Fibroblast of skin of right biceps (primary cell): Measurements from ENCODE around the gene ITSN2.
A peak's percentile ranks its signal among the peaks of the same experiment; 100 is the strongest.
"Not testable (repeated sequence)": the region's sequence is repeated elsewhere in the genome, so short reads cannot be mapped to it uniquely, and the experiment has no call there.

Source experiments
- DNase-seq: peaks from one replicate; pipeline ENCODE4 v3.0.0-alpha.2; 2013

ITSN2 gene

DNA sequence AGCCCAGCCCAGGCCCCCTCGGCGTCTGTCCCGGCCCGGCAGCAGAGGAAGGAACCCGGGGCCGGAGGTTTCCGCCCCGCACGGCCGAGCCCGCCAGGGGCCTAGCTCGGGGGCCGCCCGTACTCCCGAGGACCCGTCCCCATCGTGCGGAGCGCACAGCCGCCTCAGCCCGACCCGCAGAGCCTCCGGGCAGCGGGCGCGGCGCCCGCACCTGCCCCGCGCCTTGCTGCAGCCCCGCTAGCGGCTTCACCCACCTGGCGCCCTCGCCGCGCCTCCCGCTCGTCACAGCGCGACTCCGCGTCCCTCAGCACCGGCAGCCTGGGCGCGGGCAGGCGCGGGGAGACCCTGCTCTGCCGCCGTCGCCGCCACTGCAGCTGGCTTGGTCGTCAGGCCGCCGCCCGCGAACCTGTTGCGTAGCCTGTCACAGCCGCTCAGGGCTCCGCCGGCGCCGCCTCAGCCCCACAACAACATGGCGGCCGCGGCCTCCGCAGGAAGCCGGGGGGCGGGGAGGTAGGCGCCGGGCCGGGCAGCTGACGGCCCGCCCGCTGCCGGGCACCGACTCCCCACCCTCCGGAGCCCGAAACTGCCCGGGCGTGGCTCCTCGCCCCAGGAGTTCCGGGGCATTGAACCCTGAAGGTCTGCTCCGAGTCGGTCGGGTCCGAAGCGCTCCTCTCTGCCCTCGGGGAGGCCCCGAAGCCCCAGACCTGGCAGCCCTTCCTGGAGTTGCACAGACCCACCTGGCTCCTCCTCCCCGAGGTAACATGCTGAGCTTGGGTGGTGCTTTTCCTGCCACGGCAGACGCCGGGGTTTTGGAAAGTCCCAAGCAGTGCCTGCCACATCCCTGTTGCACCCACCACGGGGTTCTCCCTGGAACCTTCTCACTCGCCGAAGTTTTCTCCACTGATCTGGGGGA, at the start of gene ITSN2:
ITSN2 (minus strand) TSS at position 487 of the 913 bp plus-strand sequence. CDS start 32,454 bp downstream, outside the sequence.
- peak; percentile 69 for DNase-seq

DNA sequence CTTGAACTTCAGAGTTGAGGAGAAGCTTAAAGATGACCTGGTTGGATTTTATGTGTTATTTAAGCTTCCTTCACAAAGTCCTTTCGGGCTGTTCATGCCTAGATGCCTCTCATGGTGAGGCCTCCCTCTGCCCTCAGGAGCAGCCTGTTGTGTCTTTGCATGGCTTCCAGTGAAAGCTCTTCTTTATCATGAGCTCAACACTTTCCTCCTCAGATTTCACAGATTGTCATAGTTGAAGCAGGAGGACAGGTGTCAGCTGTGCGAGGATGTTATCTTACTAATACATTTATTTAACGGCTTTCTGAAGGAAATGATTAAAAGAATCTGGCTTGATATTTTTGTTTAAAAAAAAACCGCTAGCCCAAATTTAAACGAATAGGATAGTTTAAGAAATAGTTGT, 48.8 kb upstream of the ITSN2 start:
- DNase-seq: no peak

DNA sequence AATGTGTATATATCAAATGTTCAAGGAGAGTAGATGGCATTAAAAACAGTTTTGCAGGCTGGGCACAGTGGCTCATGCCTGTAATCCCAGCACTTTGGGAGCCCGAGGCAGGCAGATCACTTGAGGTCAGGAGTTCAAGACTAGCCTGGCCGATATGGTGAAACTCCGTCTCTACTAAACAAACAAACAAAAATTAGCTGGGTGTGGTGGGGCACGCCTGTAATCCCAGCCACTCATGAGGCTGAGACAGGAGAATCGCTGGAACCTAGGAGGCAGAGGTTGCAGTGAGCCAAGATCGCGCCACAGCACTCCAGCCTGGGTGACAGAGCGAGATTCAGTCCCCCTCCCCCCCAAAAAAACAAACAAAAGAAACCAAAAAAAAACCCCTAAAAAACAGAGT, 48.4 kb upstream of the ITSN2 start:
- DNase-seq: not testable (repeated sequence)

DNA sequence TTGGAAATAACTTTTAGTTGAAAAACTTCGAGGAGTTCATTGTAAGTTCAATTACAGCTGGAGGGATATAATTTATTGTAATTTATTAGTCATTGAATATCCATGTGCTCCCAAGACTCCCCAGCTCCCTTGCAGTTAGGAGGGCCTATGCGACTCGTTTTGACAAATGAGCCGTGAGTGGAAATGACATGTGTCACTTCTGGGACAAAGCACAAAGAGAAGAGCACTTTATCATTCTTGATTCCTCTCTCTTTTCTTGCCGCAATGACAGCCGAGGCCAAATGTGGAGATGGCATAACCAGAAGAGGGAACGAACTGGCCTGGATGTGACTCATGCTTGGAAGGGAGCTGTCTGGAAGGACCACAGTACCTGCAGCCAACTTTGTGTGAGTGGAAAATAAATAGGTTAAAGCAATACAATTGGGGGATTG, 44.2 kb upstream of the ITSN2 start:
- peak; percentile 48 for DNase-seq

DNA sequence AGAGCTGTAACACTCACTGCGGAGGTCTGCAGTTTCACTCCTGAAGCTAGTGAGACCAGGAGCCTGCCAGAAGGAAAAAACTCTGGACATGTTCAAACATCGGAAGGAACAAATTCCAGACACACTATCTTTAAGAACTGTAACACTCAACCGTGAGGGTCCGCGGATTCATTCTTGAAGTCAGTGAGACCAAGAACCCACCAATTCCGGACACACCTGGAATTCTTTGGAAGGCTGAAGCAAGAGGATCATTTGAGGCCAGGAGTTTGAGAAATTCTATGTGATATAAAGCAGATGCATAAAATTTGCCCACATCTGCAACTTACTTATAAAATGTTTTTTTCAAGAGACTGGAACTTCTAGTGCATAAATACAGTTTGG, 43.5 kb upstream of the ITSN2 start:
- no peak for DNase-seq

DNA sequence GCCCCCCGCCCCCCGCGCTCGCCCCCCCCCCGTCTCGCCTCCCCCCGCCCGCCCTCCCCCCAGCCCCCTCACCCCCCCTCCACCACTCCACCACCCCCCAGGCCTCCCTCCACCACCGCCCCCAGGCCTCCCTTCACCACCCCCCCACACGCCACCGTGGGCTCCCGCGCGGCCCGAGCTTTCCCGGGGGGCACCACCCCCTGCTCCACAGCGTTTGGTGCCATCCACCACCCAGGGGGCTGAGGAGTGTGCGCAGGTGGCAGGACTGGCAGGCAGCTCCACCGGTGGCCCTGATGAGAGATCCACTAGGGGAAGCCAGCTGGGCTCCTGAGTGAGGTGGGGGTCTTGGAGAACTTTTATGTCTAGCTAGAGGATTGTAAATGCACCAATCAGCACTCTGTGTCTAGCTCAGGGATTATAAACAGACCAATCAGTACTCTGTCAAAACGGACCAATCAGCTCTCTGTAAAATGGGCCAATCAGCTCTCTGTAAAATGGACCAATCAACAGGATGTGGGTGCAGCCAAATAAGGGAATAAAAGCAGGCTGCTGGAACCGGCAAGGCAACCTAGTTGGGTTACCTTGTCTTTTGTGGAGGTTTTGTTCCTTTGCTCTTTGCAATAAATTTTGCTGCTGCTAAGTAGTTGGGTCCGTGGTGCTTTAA, 43.0 kb upstream of the ITSN2 start:
- no peak for DNase-seq

DNA sequence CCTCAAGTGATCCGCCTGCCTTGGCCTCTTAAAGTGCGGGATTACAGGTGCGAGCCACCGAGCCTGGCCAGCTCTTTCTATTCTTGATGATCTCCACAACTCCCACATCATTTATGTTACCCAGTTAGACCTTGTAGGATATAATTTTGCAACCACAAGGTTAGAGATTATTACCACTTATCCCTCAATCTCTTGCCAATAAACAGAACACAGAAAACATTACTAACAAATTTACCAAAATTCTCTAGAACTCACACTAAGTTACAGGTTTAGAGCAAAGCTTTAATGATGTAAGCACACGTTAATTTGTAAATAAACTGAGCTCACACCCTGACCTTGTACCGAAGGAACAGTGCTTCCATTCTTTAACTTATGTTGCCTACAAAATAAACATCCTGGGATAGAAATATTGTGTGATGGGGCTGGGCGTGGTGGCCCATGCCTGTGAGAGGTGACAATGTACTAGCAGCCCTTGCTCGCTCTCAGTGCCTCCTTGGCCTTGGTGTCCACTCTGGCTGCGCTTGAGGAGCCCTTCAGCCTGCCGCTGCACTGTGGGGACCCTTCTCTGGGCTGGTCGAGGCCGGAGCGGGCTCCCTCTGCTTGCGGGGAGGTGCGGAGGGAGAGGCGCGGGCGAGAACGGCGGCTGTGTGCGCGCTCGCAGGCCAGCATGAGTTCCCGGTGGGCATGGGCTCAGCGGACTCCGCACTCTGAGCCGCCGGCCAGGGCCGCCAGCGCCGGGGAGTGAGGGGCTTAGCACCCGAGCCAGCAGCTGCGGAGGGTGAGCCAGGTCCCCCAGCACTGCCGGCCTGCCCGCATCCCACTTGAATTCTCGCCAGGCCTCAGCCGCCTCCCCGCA, 42.1 kb upstream of the ITSN2 start:
- DNase-seq: no peak

DNA sequence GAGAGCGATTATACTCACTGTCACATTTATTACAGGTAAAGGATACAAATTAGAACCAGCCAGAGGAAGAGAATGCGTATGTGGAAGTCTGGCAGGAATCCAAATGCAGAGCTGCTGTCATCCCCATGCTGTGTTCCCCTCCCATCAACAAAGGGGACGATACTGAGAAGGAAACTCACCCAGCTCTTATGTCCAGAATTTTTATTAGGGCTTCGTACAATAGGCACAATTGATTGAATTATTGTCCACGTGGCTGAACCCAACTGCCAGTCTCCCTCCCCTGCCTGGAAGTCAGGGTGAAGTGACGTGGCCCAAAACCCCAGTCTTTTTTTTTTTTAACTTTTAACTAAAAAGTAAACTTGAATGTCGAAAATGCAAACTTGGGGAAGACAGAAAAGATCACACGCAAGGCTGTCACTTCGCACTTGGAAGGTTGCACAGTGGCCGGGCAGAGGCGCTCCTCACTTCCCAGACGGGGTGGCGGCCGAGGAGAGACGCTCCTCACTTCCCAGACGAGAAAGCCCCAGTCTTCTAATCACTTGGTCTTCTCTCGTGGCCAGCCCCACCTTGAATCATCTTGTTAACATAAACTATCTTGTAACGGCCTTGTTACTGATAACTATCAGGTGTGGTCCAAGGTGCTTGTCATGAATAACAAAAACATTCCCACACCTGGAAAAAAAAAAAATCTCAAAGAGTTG, 40.0 kb upstream of the ITSN2 start:
- no peak for DNase-seq

DNA sequence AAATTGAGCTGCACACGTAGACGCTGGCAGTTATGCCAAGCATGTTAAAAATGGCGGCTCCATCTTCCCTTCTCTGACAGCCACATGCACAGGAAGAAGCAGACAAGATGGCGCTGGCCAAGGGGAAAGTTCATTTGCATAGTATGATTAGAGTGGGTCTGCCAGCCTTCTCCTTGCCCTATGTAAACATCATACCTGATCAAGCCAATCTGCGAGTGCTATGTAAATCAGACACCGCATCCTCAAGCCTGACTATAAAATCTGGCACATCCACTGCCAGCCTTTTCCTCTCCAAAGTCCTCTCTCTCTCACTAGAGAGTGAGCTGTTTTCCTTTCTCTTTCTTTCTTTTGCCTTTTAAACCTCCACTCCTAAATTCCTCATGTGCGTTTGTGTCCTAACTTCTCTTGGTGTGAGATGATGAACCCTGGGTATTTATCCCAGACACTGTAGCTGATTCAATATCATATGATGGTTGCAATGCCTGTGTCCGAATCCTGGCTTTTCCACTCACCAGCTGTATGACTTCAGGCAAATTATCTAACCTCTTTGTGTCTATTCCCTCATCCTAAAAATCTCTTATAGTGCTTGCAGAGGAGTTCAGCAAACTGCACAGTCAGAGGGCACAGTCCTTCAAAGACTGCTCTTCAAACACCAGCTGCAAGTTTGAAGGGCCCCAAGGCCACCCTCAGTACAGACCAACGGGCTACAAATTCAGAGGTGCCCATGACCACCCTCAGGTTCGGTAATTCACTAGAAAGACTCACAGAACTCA, 39.3 kb upstream of the ITSN2 start:
- DNase-seq: no peak

DNA sequence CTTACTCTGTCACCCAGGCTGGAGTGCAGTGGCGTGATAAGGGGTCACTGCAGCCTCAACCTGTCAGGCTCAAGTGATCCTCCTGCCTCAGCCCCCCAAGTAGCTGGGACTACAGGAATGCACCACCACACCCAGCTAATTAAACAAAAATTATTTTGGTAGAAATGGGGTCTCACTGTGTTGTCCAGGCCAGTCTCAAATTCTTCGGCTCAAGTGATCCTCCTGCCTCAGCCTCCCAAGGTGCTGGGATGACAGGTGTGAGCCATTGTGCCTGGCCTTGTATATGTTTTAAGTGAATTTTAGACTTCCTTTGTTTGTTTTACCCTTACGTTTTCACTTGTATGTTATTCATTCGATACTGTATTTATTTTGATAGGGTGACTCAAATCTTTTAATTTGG, 34.7 kb upstream of the ITSN2 start:
- DNase-seq: no peak

DNA sequence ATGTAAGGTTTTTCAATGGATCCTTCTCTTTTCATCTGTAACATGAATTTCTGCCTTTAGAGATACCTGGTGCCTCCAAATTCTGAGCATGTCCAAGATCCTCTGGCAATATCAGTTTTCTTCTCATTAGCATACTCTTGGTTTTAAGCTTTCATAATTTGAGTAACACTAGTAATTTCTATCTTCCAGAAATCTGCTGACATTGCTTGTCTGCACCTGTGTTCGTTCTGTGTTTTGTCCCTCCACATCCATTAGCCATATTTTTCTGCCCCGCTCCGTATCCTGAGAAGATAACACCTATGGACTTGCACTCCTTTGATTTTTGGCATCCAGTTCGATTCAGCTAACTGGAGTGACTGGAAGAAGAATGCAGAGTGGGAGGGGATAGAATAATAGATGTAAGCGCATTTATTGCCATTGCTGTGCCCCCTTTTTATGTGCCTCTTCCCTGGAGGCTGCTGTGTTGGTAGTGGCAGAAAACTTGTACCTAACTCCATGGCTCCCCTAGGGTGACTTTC, 32.3 kb upstream of the ITSN2 start:
- no peak for DNase-seq

DNA sequence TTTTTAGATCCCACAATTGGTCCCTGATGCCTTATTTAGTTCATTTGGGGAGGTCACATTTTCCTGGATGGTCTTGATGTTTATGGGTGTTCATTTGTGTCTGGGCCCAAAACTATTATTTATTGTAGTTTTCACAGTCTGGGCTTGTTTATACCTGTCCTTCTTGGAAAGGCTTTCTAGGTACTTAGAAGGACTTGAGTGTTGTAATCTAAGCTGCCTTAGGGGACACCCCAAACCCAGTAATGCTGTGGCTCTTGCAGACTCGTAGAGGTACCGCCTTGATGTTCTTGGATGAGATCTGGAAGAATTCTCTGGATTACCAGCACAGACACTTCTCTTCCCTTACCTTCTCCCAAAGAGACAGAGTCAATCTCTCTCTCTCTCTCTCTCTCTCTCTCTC, 25.0 kb upstream of the ITSN2 start:
- DNase-seq: no peak

DNA sequence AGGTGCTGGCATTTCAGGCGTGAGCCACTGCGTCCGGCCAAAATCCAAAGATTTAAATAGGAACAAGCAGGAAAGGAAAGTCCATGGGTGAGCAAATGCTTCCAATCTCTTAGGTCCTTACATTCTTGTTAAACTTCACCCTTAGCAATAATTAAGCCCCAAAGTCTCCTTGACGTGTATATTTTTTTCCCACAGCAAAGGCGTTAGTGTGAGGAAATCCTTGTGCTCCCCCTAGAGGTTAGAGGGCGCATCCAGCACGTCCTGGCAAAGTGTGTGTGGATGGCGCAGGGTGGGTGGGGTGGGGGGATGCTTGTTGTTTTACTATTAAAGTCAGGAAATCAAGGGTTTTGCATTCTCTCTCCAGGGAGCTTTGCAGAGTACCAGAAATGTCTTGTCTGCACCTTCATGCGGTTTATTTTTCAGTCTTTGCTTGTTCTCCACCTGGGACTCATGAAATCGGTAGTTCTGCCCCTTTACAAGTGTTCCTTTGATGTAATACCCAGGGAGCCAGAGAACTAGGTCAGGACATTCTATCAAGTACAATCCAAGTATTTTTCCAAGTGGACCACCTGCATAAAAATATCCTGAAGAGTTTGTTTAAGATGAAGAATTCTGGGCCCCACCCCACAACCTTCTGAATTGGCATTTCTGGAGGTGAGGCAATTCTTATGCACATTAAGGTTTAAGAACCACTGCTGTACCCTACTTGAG, 22.2 kb upstream of the ITSN2 start:
- peak; percentile 65 for DNase-seq

DNA sequence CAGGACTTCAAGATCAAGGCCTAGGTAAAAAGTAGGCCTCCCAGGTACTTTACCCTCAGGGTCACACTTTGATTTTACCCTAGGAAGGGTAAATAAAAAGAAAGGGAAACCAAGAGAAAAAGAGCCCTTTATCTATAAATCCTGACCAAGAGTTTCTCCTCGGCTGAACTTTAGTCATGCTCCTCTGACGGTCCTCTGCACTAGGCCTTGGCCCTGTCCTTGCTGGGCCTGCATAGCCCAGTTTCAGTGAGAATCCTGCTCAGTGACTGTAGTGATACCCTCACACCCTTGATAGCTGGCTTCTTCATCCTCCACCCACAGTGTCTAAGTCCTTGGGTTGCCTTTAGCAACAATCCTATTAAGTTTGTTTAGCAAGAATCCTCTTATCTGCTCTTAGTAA, 20.5 kb upstream of the ITSN2 start:
- DNase-seq: no peak

DNA sequence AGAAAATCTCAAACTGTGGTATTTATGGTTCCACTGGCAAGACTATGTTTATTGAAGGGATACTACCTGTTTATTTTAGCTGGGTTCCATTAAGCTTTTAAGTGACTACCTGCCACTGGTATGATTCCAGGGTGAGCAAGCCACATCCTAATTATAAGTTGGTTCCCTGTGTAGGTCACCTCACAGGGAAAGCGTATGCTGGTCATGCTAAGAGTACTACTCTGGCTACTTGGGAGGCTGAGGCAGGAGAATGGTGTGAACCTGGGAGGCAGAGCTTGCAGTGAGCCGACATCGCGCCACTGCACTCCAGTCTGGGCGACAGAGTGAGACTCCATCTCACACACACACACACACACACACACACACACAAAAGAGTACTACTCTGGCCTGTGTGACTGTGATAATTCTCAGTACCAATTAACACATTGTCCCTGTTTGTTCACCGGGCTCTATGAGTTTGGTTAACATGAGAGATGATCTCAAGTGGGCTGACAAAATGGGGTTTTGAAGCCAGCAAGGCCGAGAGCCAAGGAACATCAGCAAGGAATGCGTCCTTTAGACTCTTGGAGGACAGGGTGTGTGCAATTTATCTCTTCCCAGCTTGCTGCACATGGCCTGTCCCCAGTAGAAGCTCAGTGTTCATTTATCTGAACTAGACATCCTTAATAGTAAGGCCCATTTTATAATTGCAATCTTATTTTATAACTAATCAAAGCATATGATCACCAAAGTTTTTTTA, 15.2 kb upstream of the ITSN2 start:
- DNase-seq: no peak

DNA sequence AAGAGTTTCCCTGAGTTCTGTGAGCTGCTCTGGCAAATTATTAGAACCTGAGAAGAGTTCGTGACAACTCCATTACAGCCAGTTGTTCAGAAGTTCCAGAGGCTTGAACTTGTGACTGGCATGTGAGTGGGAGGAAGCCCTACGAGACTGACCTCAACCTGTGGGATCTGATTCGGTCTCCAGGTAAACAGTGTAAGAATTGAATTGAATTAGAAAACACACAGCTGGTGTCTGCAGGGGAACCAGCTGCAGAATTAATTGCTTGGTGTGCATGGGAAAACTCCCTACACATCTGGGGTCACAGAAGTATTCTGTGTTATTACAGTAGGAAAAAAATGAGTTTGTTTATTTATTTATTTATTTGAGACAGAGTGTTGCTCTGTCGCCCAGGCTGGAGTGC, 14.0 kb upstream of the ITSN2 start:
- DNase-seq: no peak

DNA sequence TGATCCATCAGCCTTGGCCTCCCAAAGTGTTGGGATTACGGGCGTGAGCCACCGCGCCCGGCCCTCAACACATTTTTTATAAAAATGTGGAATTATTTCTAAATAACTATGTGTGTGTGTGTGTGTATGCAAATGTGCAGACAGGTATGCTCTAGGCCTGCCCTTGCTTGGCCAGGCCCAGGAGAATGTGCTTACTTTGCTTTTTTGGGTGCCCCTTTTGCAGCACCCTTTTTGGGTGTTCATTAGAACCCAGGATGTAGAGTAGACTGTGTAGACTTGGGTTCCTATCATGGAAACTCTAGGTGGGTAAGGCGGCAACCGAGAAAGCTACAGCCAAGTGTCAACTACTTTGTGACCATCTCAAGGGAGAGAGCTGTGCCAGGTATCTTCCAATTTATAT, 11.7 kb upstream of the ITSN2 start:
- no peak for DNase-seq

DNA sequence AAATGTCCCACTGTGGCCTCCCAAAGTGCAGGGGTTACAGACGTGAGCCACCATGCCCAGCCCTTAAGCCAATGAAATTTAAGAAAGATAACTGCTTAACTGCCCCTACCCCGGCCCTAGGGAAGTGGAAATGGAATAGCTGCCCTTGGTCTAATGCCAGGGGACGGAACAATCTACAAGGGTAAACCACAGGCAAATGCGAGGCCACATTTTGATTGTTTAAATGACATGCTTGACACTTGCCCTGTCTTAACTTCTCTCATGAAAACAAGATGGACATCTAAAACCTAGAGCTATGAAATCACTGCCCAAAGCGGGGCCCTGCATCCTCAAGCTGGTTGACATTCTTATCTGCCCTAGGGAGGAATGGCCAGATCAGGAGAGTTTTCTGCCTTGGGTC, 5.5 kb upstream of the ITSN2 start:
- no peak for DNase-seq

DNA sequence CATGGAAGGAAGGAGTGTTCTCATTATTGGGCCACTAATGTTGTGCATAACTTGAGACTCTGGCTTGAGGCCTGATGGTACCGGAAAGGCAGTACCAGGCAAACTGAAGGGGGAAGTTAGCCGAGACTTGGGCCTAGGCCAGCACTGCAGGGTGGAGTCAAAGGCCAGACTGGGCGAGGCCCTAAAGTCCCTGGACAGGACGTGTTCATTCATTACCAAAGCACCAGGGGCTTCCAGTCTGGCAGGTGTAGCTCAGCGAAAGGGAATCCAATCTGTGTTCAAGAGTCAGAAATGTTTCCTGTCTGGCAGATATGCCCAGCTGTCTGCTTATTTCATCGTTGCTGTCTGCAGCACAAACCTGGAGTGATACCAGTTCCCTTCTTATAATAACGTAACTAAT, 4.7 kb upstream of the ITSN2 start:
- no peak for DNase-seq

DNA sequence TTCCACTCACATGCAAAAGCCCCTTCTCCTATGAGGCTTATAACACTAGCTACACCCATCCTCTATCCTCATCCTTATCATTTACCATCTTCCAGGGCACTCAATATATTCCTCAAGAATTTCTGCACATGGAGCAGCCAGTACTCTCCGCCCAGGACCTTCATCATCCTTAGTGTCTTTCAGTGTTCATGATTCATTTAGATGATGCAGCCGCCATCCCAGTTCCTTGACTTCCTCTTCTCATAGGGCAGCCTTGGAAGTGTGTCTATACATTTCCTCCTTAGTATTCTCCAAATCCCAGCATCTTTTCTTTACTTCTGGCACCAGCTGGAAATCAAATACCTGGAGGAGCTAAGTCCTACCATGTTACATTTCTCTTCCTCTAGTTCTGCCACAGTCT, 3.0 kb upstream of the ITSN2 start:
- DNase-seq: no peak
